Measurements from ENCODE around the gene RRP36.

DNA sequence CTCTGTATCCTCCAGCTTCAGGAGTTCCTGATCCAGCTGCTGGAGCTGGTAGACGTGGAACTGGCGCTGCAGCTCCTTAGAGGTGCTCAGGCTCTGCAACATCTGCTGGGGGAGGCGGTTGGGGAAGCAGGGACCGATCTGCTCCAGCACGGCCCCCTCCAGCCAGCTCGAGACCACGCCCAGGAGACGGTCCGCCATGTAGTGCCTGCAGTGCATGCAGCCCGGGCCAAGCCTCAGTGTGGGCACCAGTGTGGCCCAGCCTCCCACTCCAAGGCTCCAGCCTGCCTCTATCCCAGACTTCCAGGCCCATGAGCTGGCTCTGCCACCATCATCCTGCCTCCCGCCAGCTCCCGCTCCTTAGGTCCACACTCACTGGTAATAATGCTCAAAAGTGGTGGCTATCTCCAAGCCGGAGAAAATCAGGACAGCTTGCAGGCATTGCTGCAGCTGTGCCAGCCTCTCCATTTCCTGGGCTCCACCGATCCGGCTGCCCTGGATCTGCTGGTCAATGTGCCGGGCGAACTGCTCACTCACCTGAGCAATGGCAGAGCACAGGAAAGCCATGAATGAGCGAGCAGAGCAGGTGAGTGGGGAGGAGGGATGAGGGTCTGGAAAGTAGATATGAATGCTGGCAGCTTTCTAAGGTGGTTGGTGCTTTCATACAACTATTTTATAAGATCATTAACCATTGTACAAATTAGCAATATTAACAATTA, 19.3 kb downstream of the RRP36 start:
- TF ChIP-seq, protein P1, sequence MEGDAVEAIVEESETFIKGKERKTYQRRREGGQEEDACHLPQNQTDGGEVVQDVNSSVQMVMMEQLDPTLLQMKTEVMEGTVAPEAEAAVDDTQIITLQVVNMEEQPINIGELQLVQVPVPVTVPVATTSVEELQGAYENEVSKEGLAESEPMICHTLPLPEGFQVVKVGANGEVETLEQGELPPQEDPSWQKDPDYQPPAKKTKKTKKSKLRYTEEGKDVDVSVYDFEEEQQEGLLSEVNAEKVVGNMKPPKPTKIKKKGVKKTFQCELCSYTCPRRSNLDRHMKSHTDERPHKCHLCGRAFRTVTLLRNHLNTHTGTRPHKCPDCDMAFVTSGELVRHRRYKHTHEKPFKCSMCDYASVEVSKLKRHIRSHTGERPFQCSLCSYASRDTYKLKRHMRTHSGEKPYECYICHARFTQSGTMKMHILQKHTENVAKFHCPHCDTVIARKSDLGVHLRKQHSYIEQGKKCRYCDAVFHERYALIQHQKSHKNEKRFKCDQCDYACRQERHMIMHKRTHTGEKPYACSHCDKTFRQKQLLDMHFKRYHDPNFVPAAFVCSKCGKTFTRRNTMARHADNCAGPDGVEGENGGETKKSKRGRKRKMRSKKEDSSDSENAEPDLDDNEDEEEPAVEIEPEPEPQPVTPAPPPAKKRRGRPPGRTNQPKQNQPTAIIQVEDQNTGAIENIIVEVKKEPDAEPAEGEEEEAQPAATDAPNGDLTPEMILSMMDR (IDR thresholded peaks at IDR 0.05; ENCODE audit: insufficient read depth, low read length): no peak
- no peak for TF ChIP-seq POLR2AphosphoS5 (IDR thresholded peaks at IDR 0.05; ENCODE audit: low read depth)
- TF ChIP-seq REST (IDR thresholded peaks at IDR 0.05; ENCODE audit: insufficient replicate concordance, low read depth): no peak
- no peak for TF ChIP-seq GABPA (IDR thresholded peaks at IDR 0.05; ENCODE audit: low read depth)

All from HL-60 (cell line).